ENCODE data around the gene TSFM. TPM values are rescaled to one million over a fixed set of nuclear protein-coding genes. Genes with fewer than 3 reads are reported as not detected.
"Not testable (repeated sequence)": the region's sequence is repeated elsewhere in the genome, so short reads cannot be mapped to it uniquely, and the experiment has no call there.

Gene TSFM
- polyA plus RNA-seq, 5 donors: 24.1 to 37.1 (median 35.6) TPM

GRCh38 chr12:57813971-57814772 is 31.6 kb downstream of the TSFM start:
- no peak for DNase-seq

- DNase-seq: no peak
Observed at GRCh38 chr12:57815177-57816000, 32.8 kb downstream of the TSFM start.

- no peak for DNase-seq
Observed at GRCh38 chr12:57816001-57816854, 33.6 kb downstream of the TSFM start.

GRCh38 chr12:57816855-57817151 is 34.2 kb downstream of the TSFM start:
- DNase-seq: no peak

- DNase-seq: no peak
Observed at GRCh38 chr12:57817261-57817989, 34.8 kb downstream of the TSFM start.

GRCh38 chr12:57817990-57818331 is 35.4 kb downstream of the TSFM start:
- DNase-seq: not testable (repeated sequence)

- DNase-seq: not testable (repeated sequence)
Observed at GRCh38 chr12:57820119-57820518, 37.5 kb downstream of the TSFM start.

GRCh38 chr12:57821015-57821414 is 38.4 kb downstream of the TSFM start:
- not testable (repeated sequence) for DNase-seq

GRCh38 chr12:57821474-57822214 is 39.1 kb downstream of the TSFM start:
- no peak for DNase-seq

GRCh38 chr12:57822392-57823130 is 40.0 kb downstream of the TSFM start:
- DNase-seq: no peak

GRCh38 chr12:57823131-57823907 is 40.7 kb downstream of the TSFM start:
- DNase-seq: no peak

GRCh38 chr12:57823908-57824640 is 41.5 kb downstream of the TSFM start:
- DNase-seq: no peak

GRCh38 chr12:57825451-57825850 is 42.9 kb downstream of the TSFM start:
- DNase-seq: no peak

- no peak for DNase-seq
Observed at GRCh38 chr12:57826400-57826799, 43.8 kb downstream of the TSFM start.

- DNase-seq: no peak
Observed at GRCh38 chr12:57826966-57827365, 44.4 kb downstream of the TSFM start.

- no peak for DNase-seq
Observed at GRCh38 chr12:57829025-57829777, 46.6 kb downstream of the TSFM start.

- DNase-seq: no peak
Observed at GRCh38 chr12:57830393-57830792, 47.8 kb downstream of the TSFM start.

- no peak for DNase-seq
Observed at GRCh38 chr12:57832966-57833365, 50.4 kb downstream of the TSFM start.

Measured in right lung (tissue), 5 donors.